WTC11 (cell line): ENCODE measurements around the gene ALAS1. TPM values are rescaled to one million over a fixed set of nuclear protein-coding genes. Genes with fewer than 3 reads are reported as not detected.

Experiments used
- ATAC-seq: fragments of 200-7000 bp; cut with Tn5 transposase; 2 replicates; pipeline ENCODE4 v1.10.0; 2021; ENCODE audit warnings: mild to moderate bottlenecking, moderate library complexity
- CTCF ChIA-PET: fragments of 300-600 bp; sonication (Branson Sonifier 250); formaldehyde crosslinking; loops from one replicate; lab custom pipeline; 2021; ENCODE audit warnings: antibody characterized with exemption; lab: Charles Lee
- POLR2A ChIA-PET: fragments of 350-600 bp; sonication (Branson Sonifier 250); formaldehyde crosslinking; loops from one replicate; lab custom pipeline; 2021; ENCODE audit warnings: antibody characterized with exemption; lab: Charles Lee
- DNase-seq: peaks from one replicate; pipeline ENCODE4 v3.0.0; 2021; ENCODE audit warnings: low spot score
- H3K27ac Mint-ChIP-seq: 2 replicates; pipeline ENCODE4 v1.8.0; 2021; ENCODE audit warnings: mixed read lengths
- H3K27me3 Mint-ChIP-seq: 2 replicates; pipeline ENCODE4 v1.8.0; 2021; ENCODE audit warnings: low read depth, mild to moderate bottlenecking, moderate library complexity, mixed read lengths
- H3K36me3 Mint-ChIP-seq: 2 replicates; pipeline ENCODE4 v1.8.0; 2021; ENCODE audit warnings: mixed read lengths
- H3K4me1 Mint-ChIP-seq: 2 replicates; pipeline ENCODE4 v1.8.0; 2022; ENCODE audit warnings: mixed read lengths
- H3K4me3 Mint-ChIP-seq: 2 replicates; pipeline ENCODE4 v1.8.0; 2021; ENCODE audit warnings: mild to moderate bottlenecking, moderate library complexity, mixed read lengths
- H3K9me3 Mint-ChIP-seq: 2 replicates; pipeline ENCODE4 v1.8.0; 2021; ENCODE audit warnings: mixed read lengths
- CREM ChIP-seq: sonication (generic); formaldehyde crosslinking; IDR thresholded peaks from 2 replicates; pipeline ENCODE4 v1.8.1; 2022; ENCODE audit warnings: mild to moderate bottlenecking, missing genetic modification reagents, moderate library complexity
- ESRRA ChIP-seq: sonication (generic); formaldehyde crosslinking; IDR thresholded peaks from 2 replicates; pipeline ENCODE4 v1.8.1; 2022; ENCODE audit warnings: mild to moderate bottlenecking, missing genetic modification reagents, borderline replicate concordance
- FOXP1 ChIP-seq: sonication (generic); formaldehyde crosslinking; IDR thresholded peaks from 2 replicates; pipeline ENCODE4 v1.8.0; 2022; ENCODE audit warnings: missing genetic modification reagents, mild to moderate bottlenecking, moderate library complexity, borderline replicate concordance
- HMGA2 ChIP-seq: fragments of 250-450 bp; sonication (Bioruptor Pico); IDR thresholded peaks from 2 replicates; pipeline ENCODE4 v1.4.0; 2021; ENCODE audit warnings: mild to moderate bottlenecking, moderate library complexity
- IRF2 ChIP-seq: sonication (generic); formaldehyde crosslinking; IDR thresholded peaks from 2 replicates; pipeline ENCODE4 v1.8.0; 2022; ENCODE audit warnings: low read depth, missing genetic modification reagents, borderline replicate concordance
- JAZF1 ChIP-seq: fragments of 250-450 bp; sonication (Bioruptor Pico); IDR thresholded peaks from 2 replicates; pipeline ENCODE4 v1.9.0; 2021; ENCODE audit warnings: moderate library complexity, mild to moderate bottlenecking, inconsistent platforms
- NR1H2 ChIP-seq: sonication (generic); formaldehyde crosslinking; IDR thresholded peaks from 2 replicates; pipeline ENCODE4 v1.9.0; 2021; ENCODE audit warnings: mild to moderate bottlenecking, moderate library complexity, missing genetic modification reagents
- RELA ChIP-seq: sonication (generic); formaldehyde crosslinking; IDR thresholded peaks from 2 replicates; pipeline ENCODE4 v1.8.1; 2022; ENCODE audit warnings: missing genetic modification reagents, mild to moderate bottlenecking, borderline replicate concordance
- RORB ChIP-seq: fragments of 250-450 bp; sonication (Bioruptor Pico); IDR thresholded peaks from 2 replicates; pipeline ENCODE4 v1.9.0; 2021; ENCODE audit warnings: mild to moderate bottlenecking
- SMAD3 ChIP-seq: sonication (generic); formaldehyde crosslinking; IDR thresholded peaks from 2 replicates; pipeline ENCODE4 v1.8.0; 2022; ENCODE audit warnings: missing genetic modification reagents, mild to moderate bottlenecking, borderline replicate concordance
- SP1 ChIP-seq: sonication (generic); formaldehyde crosslinking; conservative IDR thresholded peaks from 2 replicates; pipeline ENCODE4 v1.8.1; 2022; ENCODE audit warnings: missing genetic modification reagents
- USF1 ChIP-seq: sonication (generic); formaldehyde crosslinking; IDR thresholded peaks from 2 replicates; pipeline ENCODE4 v1.8.0; 2022; ENCODE audit warnings: mild to moderate bottlenecking, missing genetic modification reagents
- ZBTB21 ChIP-seq: sonication (generic); formaldehyde crosslinking; IDR thresholded peaks from 2 replicates; pipeline ENCODE4 v1.8.1; 2023; ENCODE audit warnings: mild to moderate bottlenecking, missing genetic modification reagents, borderline replicate concordance
- ZBTB43 ChIP-seq: sonication (generic); formaldehyde crosslinking; IDR thresholded peaks from 2 replicates; pipeline ENCODE4 v1.8.1; 2023; ENCODE audit warnings: mild to moderate bottlenecking, missing genetic modification reagents
- ZNF121 ChIP-seq: sonication (generic); formaldehyde crosslinking; IDR thresholded peaks from 2 replicates; pipeline ENCODE4 v1.8.0; 2023; ENCODE audit warnings: missing genetic modification reagents
- ZNF232 ChIP-seq: sonication (generic); formaldehyde crosslinking; IDR thresholded peaks from 2 replicates; pipeline ENCODE4 v1.8.0; 2022; ENCODE audit warnings: mild to moderate bottlenecking, missing genetic modification reagents
- ZNF281 ChIP-seq: sonication (generic); formaldehyde crosslinking; IDR thresholded peaks from 2 replicates; pipeline ENCODE4 v1.8.0; 2023; ENCODE audit warnings: mild to moderate bottlenecking, missing genetic modification reagents
- ZNF532 ChIP-seq: fragments of 250-450 bp; sonication (Bioruptor Pico); IDR thresholded peaks from 2 replicates; pipeline ENCODE4 v1.9.0; 2021; ENCODE audit warnings: mild to moderate bottlenecking, borderline replicate concordance
- total RNA-seq: library from RNA; stranded (reverse); gene quantifications from 3 replicates; pipeline ENCODE4 v1.2.3, GENCODE V29; 2021
- TF ChIP-seq, protein P1 (sequence below): sonication (generic); formaldehyde crosslinking; IDR thresholded peaks from 2 replicates; pipeline ENCODE4 v1.8.1; 2022; ENCODE audit warnings: mild to moderate bottlenecking, missing genetic modification reagents, moderate library complexity, borderline replicate concordance
- TF ChIP-seq, protein P2 (sequence below): sonication (generic); formaldehyde crosslinking; IDR thresholded peaks from 2 replicates; pipeline ENCODE4 v1.8.1; 2022; ENCODE audit warnings: mild to moderate bottlenecking, moderate library complexity, missing genetic modification reagents

Gene ALAS1
- total RNA-seq, 1 experiment from 2014 or later = 39.1 TPM

DNA sequence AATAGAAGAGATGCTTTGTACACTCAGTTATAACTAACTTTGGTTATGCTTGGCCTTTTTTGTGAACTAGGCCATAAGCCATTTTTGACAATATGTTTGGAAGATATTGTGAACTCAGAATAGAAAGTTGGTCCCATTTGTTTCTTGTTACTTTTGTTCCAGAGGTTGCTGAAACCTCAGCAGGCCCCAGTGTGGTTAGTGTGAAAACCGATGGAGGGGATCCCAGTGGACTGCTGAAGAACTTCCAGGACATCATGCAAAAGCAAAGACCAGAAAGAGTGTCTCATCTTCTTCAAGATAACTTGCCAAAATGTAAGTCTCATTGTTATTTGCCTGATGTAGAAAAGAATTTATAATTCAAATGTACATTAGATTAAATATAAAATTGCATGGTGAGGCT lies 5.7 kb downstream of the ALAS1 start (continued):
- TF ChIP-seq ZNF281 (CRISPR knock-in tag) (no peak), NR1H2 (CRISPR knock-in tag) (no peak), SP1 (CRISPR knock-in tag) (no peak), SMAD3 (CRISPR knock-in tag) (no peak), JAZF1 (no peak), IRF2 (no peak), CREM (CRISPR knock-in tag) (no peak)

DNA sequence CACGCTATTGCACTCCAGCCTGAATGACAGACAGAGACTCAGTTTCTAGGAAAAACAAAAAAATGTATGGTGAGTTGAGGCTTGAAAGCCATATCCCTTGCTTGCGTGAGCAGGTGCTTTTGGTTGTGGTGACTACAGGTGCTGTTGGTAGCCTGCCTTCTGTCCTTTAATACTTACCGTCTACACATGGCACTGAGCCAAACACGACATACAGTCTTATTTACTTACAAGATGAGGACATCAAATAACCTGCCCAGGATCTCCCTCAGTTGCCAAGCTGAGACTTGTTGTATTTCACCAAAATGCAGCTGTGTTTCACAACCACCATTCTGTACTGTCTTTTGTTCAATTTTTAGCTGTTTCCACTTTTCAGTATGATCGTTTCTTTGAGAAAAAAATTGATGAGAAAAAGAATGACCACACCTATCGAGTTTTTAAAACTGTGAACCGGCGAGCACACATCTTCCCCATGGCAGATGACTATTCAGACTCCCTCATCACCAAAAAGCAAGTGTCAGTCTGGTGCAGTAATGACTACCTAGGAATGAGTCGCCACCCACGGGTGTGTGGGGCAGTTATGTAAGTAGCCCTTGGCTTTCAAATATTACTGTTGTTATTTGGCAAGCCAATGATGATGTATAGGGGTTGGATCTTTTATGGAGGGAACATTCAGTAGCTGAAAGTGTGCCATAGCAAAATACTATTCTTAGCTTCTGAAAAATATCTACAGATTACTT lies 6.5 kb downstream of the ALAS1 start:
- TF ChIP-seq FOXP1 (no peak), USF1 (CRISPR knock-in tag) (no peak), ZNF121 (CRISPR knock-in tag) (no peak)
- CTCF ChIA-PET = interaction anchor here (1.1 kb wide), 1 partner anchor 16 kb away, joined by 3 read pairs; no protein-coding TSS in a partner anchor
- POLR2A ChIA-PET = no interaction called here
- Mint-ChIP-seq H3K27me3 (no peaks in the 10 kb centered on the region), H3K9me3 (no peaks in the 10 kb centered on the region), H3K36me3 (peaks cover 84% of the 10 kb centered on the region), H3K27ac (no peak overlapping the region), H3K4me1 (no peaks in the 10 kb centered on the region), H3K4me3 (no peak overlapping the region)
- DNase-seq (no peak), ATAC-seq (no peak)

DNA sequence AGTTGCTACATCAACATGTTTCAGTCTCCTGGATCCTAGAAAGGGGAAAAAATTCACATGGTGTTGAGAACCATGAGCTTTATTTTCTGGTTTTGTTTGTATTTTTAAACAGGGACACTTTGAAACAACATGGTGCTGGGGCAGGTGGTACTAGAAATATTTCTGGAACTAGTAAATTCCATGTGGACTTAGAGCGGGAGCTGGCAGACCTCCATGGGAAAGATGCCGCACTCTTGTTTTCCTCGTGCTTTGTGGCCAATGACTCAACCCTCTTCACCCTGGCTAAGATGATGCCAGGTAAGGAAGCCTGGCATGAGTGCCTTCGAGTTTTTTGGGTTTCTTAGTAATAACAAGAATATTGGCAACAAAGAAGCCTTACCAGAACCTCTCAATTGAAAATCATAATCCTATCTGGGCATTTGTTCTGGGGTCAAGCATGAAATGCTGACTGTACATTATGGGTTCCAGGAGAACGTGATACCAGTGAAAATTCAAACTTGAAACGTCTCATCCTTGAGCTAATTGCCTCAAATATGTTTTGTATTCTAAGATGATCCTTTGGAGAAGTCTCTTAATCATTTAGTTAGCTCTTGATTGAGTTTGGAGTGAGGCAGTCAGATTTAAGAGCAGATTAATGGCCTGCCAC lies 7.9 kb downstream of the ALAS1 start:
- no peaks in the 10 kb centered on the region for H3K27me3 Mint-ChIP-seq
- no peak for DNase-seq
- POLR2A ChIA-PET = interaction anchor here (0.6 kb wide), 1 partner anchor 49 kb away, joined by 3 read pairs; no protein-coding TSS in a partner anchor

DNA sequence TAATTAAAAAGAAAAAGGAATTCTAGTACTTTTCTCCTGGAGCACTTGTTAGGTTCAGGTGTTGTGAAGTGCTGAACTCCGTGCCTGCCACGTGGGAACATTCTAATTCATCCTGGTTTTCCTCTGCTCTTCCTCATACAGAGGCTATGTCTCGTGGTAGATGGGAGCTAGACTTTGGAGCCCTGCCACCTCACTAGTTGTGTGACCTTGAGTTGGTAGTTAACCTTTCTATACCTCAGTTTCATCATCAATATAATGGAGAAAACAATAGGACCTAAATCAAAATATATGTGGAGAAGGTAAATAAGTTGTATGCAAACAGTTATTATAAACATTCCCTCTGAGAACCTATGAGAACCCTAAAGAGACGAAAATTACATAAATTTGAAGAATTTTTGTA lies 10.6 kb downstream of the ALAS1 start:
- DNase-seq = no peak
- Mint-ChIP-seq H3K36me3 (peaks cover 95% of the 10 kb centered on the region), H3K27ac (no peak overlapping the region), H3K4me1 (no peaks in the 10 kb centered on the region), H3K4me3 (no peak overlapping the region), H3K27me3 (no peaks in the 10 kb centered on the region), H3K9me3 (no peaks in the 10 kb centered on the region)
- CTCF ChIA-PET = interaction anchor here (3.4 kb wide), 1 partner anchor 12 kb away, joined by 21 read pairs; no protein-coding TSS in a partner anchor
- TF ChIP-seq RORB (CRISPR knock-in tag) (no peak), RELA (CRISPR knock-in tag) (no peak), ZNF532 (CRISPR knock-in tag) (no peak), ZBTB43 (CRISPR knock-in tag) (no peak)
- TF ChIP-seq, protein P1, sequence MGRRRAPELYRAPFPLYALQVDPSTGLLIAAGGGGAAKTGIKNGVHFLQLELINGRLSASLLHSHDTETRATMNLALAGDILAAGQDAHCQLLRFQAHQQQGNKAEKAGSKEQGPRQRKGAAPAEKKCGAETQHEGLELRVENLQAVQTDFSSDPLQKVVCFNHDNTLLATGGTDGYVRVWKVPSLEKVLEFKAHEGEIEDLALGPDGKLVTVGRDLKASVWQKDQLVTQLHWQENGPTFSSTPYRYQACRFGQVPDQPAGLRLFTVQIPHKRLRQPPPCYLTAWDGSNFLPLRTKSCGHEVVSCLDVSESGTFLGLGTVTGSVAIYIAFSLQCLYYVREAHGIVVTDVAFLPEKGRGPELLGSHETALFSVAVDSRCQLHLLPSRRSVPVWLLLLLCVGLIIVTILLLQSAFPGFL = no peak
- POLR2A ChIA-PET = no interaction called here
- ATAC-seq = no peak

More for the DNA sequence above, 7.9 kb downstream of the ALAS1 start:
- CTCF ChIA-PET = interaction anchor here (1.1 kb wide), 1 partner anchor 15 kb away, joined by 3 read pairs; no protein-coding TSS in a partner anchor
- no peak for TF ChIP-seq ZBTB21 (CRISPR knock-in tag)
- no peak for TF ChIP-seq ZNF232 (CRISPR knock-in tag)
- no peak for TF ChIP-seq ESRRA (CRISPR knock-in tag)
- TF ChIP-seq, protein P2, sequence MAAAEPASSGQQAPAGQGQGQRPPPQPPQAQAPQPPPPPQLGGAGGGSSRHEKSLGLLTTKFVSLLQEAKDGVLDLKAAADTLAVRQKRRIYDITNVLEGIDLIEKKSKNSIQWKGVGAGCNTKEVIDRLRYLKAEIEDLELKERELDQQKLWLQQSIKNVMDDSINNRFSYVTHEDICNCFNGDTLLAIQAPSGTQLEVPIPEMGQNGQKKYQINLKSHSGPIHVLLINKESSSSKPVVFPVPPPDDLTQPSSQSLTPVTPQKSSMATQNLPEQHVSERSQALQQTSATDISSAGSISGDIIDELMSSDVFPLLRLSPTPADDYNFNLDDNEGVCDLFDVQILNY (CRISPR knock-in tag) = no peak
- no peak for TF ChIP-seq CREM (CRISPR knock-in tag)
- TF ChIP-seq HMGA2 (CRISPR knock-in tag) = no peak
- TF ChIP-seq IRF2 = no peak
- TF ChIP-seq, all 79 proteins: peak for 0
- Mint-ChIP-seq H3K4me3 (no peak overlapping the region), H3K27ac (no peak overlapping the region), H3K4me1 (no peaks in the 10 kb centered on the region), H3K9me3 (no peaks in the 10 kb centered on the region), H3K36me3 (peaks cover 92% of the 10 kb centered on the region)
- no peak for ATAC-seq
